HG03097 (cell line): ENCODE data around the gene MEOX2.

Experiments
- ATAC-seq: cut with Tn5 transposase; IDR thresholded peaks from one replicate; pipeline ENCODE4 v1.9.1; 2021; ENCODE audit not compliant: unreplicated experiment, low FRiP score

Gene MEOX2

GRCh38 chr7:15686295-15686956 is at the start of gene MEOX2:
MEOX2 (minus strand) TSS chr7:15686683; CDS start chr7:15686402, 281 bp downstream.
- ATAC-seq, result no peak

GRCh38 chr7:15729746-15730145 is 43.3 kb upstream of the MEOX2 start:
- no peak for ATAC-seq

- no peak for ATAC-seq
Observed at GRCh38 chr7:15725051-15725450, 38.6 kb upstream of the MEOX2 start.

- ATAC-seq, result no peak
Observed at GRCh38 chr7:15723841-15724240, 37.4 kb upstream of the MEOX2 start.

GRCh38 chr7:15720849-15721471 is 34.5 kb upstream of the MEOX2 start:
- ATAC-seq, result no peak

GRCh38 chr7:15719311-15719710 is 32.8 kb upstream of the MEOX2 start:
- no peak for ATAC-seq

GRCh38 chr7:15715435-15715834 is 29.0 kb upstream of the MEOX2 start:
- ATAC-seq, result no peak

- ATAC-seq, result no peak
Observed at GRCh38 chr7:15709978-15710377, 23.5 kb upstream of the MEOX2 start.

GRCh38 chr7:15707570-15707969 is 21.1 kb upstream of the MEOX2 start:
- ATAC-seq, result no peak

- ATAC-seq, result no peak
Observed at GRCh38 chr7:15703732-15704131, 17.2 kb upstream of the MEOX2 start.

- no peak for ATAC-seq
Observed at GRCh38 chr7:15692501-15693020, 6.1 kb upstream of the MEOX2 start.

GRCh38 chr7:15688911-15689310 is 2.4 kb upstream of the MEOX2 start:
- no peak for ATAC-seq

GRCh38 chr7:15688279-15688626 is 1.8 kb upstream of the MEOX2 start:
- no peak for ATAC-seq

- no peak for ATAC-seq
Observed at GRCh38 chr7:15687546-15688278, 1.2 kb upstream of the MEOX2 start.

- ATAC-seq, result no peak
Observed at GRCh38 chr7:15686957-15687545, 568 bp upstream of the MEOX2 start.

- ATAC-seq, result no peak
Observed at GRCh38 chr7:15685358-15686294, 857 bp downstream of the MEOX2 start.

- ATAC-seq, result no peak
Observed at GRCh38 chr7:15684871-15685270, 1.6 kb downstream of the MEOX2 start.

GRCh38 chr7:15684111-15684800 is 2.2 kb downstream of the MEOX2 start:
- no peak for ATAC-seq

GRCh38 chr7:15682751-15683245 is 3.7 kb downstream of the MEOX2 start:
- ATAC-seq, result no peak
